ENCODE data around the gene VRK2.
A peak's percentile ranks its signal among the peaks of the same experiment; 100 is the strongest.

Gene VRK2

GRCh38 chr2:58046585-58047372 is at the start of gene VRK2:
TSS of gene VRK2 (plus strand) at chr2:58046806. CDS start at chr2:58048832, 2,026 bp downstream.
- Histone ChIP-seq H3K4me1 (ENCODE audit: insufficient read depth, low read length, severe bottlenecking) (peaks cover 37% of the 10 kb centered on the region), H3K36me3 (ENCODE audit: insufficient read depth, low read length) (peaks cover 22% of the 10 kb centered on the region; the same call in 1 of the 2 replicates), H3K9ac (ENCODE audit: low read length) (peak within 1 kb of the TSS; percentile 81), H2AFZ (ENCODE audit: low read length) (no peak within 1 kb of the TSS), H4K20me1 (ENCODE audit: insufficient read depth, low read length) (no peaks in the 10 kb centered on the region), H3F3A (ENCODE audit: insufficient read depth, low read length) (no peaks in the 10 kb centered on the region), H3K27ac (ENCODE audit: low read depth, low read length, poor library complexity, severe bottlenecking) (peak within 1 kb of the TSS; percentile 72), H3K9me3 (ENCODE audit: low read length) (no peaks in the 10 kb centered on the region), H3K27me3 (ENCODE audit: insufficient read depth, low read length) (no peaks in the 10 kb centered on the region), H3K9me2 (ENCODE audit: low read depth, low read length) (no peaks in the 10 kb centered on the region), H3K4me3 (ENCODE audit: low read depth, low read length, poor library complexity, severe bottlenecking) (peak within 1 kb of the TSS; percentile 69), H3K4me2 (ENCODE audit: low read length) (peak within 1 kb of the TSS; percentile 78), H3K79me2 (ENCODE audit: insufficient read depth, low read length) (peaks cover 9% of the 10 kb centered on the region; the same call in 1 of the 2 replicates)
- TF ChIP-seq CTCF (IDR thresholded peaks at IDR 0.05; ENCODE audit: low read length): no peak
- TF ChIP-seq EZH2 (IDR thresholded peaks at IDR 0.05; ENCODE audit: borderline replicate concordance, low read length): no peak

- H3K27me3 ChIP-seq (ENCODE audit: insufficient read depth, low read length): no peaks in the 10 kb centered on the region
- no peak overlapping the region for H3K4me2 ChIP-seq (ENCODE audit: low read length)
- H3K27ac ChIP-seq (ENCODE audit: low read depth, low read length, poor library complexity, severe bottlenecking): no peak overlapping the region
- no peak overlapping the region for H2AFZ ChIP-seq (ENCODE audit: low read length)
- no peak overlapping the region for H3K4me3 ChIP-seq (ENCODE audit: low read depth, low read length, poor library complexity, severe bottlenecking)
- H3K9ac ChIP-seq (ENCODE audit: low read length): no peak overlapping the region
- H3K36me3 ChIP-seq (ENCODE audit: insufficient read depth, low read length): no peaks in the 10 kb centered on the region
- TF ChIP-seq CTCF (IDR thresholded peaks at IDR 0.05; ENCODE audit: low read length) (no peak), EZH2 (IDR thresholded peaks at IDR 0.05; ENCODE audit: borderline replicate concordance, low read length) (no peak)
- H3K9me3 ChIP-seq (ENCODE audit: low read length): no peaks in the 10 kb centered on the region
- H3K9me2 ChIP-seq (ENCODE audit: low read depth, low read length): no peaks in the 10 kb centered on the region
- H4K20me1 ChIP-seq (ENCODE audit: insufficient read depth, low read length): no peaks in the 10 kb centered on the region
- no peaks in the 10 kb centered on the region for H3K4me1 ChIP-seq (ENCODE audit: insufficient read depth, low read length, severe bottlenecking)
- no peaks in the 10 kb centered on the region for H3F3A ChIP-seq (ENCODE audit: insufficient read depth, low read length)
- no peaks in the 10 kb centered on the region for H3K79me2 ChIP-seq (ENCODE audit: insufficient read depth, low read length)
Observed at GRCh38 chr2:58006256-58006951, 40.2 kb upstream of the VRK2 start.

GRCh38 chr2:58006952-58007284 is 39.7 kb upstream of the VRK2 start:
- no peak for TF ChIP-seq EZH2 (IDR thresholded peaks at IDR 0.05; ENCODE audit: borderline replicate concordance, low read length)
- no peak for TF ChIP-seq CTCF (IDR thresholded peaks at IDR 0.05; ENCODE audit: low read length)
- Histone ChIP-seq H3K4me1 (ENCODE audit: insufficient read depth, low read length, severe bottlenecking) (no peaks in the 10 kb centered on the region), H3K4me3 (ENCODE audit: low read depth, low read length, poor library complexity, severe bottlenecking) (no peak overlapping the region), H3K36me3 (ENCODE audit: insufficient read depth, low read length) (no peaks in the 10 kb centered on the region), H3K9me2 (ENCODE audit: low read depth, low read length) (no peaks in the 10 kb centered on the region), H4K20me1 (ENCODE audit: insufficient read depth, low read length) (no peaks in the 10 kb centered on the region), H3F3A (ENCODE audit: insufficient read depth, low read length) (no peaks in the 10 kb centered on the region), H3K9ac (ENCODE audit: low read length) (no peak overlapping the region), H3K27ac (ENCODE audit: low read depth, low read length, poor library complexity, severe bottlenecking) (no peak overlapping the region), H3K79me2 (ENCODE audit: insufficient read depth, low read length) (no peaks in the 10 kb centered on the region), H3K4me2 (ENCODE audit: low read length) (no peak overlapping the region), H3K27me3 (ENCODE audit: insufficient read depth, low read length) (no peaks in the 10 kb centered on the region), H3K9me3 (ENCODE audit: low read length) (no peaks in the 10 kb centered on the region), H2AFZ (ENCODE audit: low read length) (no peak overlapping the region)

Data from OCI-LY1 (cell line).